GM21737 (cell line): Measurements from ENCODE around the gene NR5A2.

Source experiments
- ATAC-seq: cut with Tn5 transposase; IDR thresholded peaks from one replicate; pipeline ENCODE4 v1.9.1; 2021; ENCODE audit warnings: mild to moderate bottlenecking, moderate library complexity; ENCODE audit not compliant: unreplicated experiment

Gene NR5A2

DNA sequence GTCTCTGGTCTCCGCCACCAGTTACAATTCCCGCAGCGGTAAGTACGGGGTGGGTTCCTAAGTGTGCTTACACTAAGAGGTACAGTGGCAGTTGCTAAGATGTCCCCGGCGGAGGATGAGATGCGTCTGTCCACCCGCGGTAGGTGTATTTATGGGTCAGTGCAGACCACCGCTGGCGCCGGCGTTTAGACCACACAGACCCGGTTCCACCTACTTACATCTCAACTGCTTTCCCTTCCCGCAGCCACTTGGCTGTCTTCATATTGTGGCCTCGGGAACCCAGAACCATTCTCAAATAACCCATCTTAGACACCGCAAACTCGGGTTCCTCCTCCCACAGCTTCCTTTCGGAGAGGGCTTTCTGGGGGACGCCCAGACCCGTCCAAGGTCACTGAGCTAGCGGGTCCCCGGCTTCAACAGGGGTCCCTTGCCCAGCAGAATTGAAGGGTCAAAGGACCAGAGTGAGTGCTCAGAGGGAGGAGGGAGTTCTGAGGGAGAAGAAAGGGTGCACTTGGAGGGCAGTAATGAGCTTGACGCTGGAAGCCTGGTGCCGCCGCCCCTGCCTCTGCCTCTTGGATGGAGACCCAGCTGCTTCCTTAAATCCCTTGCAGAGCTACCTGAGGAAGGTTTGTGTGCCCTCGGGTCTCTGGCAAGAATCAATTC is 8.6 kb downstream of the NR5A2 start:
- no peak for ATAC-seq

DNA sequence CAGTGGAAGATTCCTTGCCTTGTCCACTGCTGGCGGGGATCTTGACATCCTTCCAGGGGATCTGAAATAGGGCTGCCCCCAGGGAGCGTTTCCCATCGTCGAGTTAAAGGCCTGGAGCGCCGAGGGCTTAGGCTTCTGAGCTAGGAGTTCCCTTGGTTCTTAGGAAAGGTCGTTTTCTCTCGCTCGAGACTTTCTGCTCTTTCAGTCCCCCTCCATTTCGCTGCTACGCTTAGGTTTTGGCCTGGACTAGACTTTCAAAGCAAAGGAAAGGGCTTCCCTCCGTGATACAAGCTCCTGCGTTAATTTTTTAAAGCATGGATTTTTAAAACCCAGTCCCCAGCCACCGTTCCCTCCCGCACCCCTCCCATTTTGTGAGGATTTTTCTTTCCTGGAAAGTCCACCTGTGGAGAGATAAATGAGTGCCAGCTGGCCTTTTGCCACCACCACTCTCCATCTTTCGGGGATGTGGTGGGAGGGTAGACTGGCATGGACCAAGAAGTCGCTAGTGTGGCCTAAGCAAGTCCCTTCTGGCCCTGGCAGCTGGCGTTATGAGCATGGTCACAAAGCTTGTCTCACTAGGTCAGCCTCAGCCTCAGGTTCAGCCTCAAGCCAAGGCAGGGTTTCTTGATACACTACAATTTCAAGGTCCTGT is 9.2 kb downstream of the NR5A2 start:
- no peak for ATAC-seq

DNA sequence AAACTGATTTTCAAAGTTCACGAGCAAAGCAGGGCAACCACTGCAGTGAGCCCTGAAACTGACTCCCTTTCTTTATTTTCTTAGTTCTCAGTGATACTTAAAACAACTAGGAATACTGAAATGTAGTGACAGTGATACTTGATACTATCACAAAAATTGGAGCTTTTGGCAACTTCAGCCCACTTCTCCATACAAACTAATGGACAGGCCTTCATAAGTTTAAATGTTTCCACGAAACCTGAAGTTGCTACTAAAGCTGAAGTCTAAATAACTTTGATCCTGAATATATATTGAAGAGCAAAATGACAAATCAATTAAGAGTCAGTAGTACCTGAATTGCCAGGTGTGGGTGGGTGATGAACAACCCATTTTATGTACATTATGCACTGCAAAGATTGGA is 10.0 kb downstream of the NR5A2 start:
- ATAC-seq: no peak

DNA sequence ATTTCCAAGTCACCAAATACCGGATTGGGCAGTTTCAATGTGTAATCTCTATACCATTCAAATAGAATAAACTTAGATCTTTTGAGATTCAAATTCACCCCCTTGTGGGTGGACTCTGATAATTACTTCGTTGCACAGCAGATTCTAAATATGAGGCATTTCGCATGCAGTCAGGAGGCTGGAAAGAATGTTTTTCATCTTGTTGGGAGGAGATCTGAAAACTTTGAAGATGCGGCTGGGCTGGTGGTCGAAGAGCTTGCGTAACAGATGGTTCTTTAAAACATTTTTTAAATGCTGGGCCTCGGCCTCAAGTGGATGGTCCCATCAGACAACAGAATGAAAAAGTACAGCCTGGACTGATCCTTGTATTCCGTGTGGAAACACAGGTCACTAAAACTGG is 10.4 kb downstream of the NR5A2 start:
- no peak for ATAC-seq

DNA sequence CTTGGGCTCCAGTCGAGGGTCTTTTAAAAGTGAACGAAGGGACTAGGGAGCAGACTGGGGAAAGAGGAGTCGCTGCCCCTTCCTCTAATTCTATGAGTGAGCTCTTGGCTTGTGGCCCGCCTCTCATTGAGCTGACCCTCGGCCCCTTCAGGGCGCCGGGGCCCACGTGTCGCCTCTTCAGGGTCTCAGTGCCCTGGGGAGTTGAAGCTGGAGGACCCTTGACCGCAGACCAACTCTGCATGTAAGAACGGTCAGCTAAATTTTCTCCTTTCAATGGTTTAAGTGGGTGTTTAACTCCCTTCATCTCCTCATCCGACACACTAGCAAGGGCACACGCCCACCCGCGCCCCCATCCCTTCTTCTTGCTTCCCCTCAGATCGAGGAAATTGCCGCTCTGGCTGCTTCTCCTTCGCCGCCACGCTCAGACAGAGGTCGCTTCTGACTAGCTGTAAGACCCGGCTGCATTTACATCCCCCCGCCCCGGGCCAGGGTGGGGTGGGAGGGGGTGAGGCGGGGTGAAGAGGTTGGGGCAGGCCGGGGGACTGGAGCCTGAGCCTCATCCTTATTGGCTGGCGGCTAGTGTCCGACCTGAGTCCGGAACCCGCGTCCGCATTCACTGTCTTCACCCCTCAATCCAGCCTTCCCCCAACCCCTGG is 10.9 kb downstream of the NR5A2 start:
- ATAC-seq: no peak

DNA sequence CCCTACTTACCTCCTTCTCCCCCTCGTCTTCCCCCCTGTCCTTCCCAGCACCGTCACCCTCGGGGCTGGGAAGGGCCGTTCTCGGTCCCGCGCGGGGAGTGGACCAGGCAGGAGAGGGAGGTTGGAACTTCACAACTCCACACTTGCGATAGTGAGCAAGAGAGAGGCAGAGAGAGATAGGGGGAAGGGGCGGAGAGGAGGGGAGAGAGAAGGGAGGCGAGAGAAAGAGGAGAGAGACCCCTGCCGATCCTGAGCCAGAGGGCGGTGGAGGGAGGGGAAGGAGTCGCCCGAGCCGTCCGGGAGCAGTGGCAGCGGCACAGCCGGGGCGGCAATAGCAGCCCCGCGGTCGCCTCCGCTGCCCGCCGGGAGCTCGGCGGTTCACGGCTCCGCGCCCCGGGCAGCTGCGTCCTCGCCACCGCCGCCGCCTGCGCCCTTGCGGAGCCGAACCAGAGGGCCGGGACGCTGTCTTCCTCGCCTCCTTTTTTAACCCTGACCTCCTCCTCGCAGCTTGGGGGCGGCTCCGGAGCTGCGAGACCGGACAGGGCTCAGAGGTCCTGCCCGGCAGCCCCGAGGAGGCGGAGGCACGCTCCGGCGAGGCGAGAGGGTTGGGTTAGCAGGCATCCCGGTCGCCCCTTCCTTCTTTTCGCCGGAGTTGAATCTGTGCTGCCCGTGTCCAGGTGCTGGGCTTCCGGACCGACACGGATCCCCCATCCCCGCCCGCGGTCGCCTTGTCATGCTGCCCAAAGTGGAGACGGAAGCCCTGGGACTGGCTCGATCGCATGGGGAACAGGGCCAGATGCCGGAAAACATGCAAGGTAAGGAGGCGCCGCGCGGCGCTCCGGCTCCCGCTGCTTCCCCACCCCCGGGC is 11.7 kb downstream of the NR5A2 start:
- ATAC-seq: no peak

DNA sequence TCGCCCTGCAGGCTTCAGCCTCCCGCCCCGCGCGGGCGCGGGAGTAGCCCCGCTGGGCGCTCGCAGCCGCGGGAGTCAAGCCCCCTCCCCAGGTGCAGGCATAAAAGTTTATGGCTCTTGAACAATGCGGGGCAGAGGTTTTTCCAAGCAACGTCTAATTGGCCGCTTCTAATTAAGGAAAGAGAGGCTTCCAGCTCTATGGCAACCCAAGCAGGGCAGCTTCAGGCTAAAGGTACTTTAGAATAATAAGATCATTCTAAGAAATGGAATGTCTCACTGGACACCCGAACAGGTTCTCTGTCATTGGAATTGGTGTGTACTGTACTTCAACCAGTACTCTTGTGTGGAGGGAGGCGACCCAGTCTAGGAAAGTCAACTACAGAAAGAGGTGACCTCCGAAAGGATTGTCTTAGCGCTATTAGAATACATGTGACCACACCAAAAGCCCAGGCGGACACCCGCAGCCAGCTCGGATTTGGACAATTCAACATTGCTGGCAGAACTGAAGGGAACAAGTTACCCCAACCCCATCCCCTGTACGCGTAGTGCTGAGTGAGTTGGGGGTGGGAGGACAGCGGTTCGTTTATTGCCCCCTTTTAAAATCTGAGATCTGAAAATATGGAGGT is 12.5 kb downstream of the NR5A2 start:
- no peak for ATAC-seq

DNA sequence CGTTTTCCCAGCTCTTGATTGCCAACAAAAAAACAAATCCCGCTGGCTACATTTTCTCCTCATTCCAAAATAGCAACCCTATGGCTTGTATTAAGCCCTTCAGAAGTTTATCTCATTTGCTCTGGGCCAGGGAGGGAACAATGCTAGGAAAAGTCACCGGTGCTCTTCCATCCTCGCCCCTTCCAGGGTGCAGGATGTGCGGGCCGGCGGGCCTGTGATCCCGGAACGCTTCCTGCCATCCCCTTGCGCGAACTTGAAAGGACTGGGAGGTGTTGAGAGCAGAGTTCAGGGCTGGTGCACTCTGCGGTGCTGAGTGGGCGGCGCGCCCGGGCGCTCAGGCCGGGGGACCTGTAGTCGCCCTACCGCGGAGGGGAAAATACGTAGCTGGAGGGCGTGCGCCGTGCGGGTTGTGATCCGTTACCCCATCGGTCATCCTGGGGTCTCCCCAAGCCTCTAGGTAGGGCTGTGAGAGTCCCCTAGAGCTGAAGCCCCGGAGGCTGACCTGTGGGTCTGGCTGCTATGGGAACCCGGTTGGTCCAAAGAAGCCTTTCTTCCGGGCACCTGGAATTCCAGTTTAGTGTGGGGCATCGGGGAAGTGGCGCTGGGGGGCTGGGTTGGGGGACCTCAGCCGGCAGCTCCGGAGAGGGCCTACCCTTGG is 13.1 kb downstream of the NR5A2 start:
- ATAC-seq: no peak

DNA sequence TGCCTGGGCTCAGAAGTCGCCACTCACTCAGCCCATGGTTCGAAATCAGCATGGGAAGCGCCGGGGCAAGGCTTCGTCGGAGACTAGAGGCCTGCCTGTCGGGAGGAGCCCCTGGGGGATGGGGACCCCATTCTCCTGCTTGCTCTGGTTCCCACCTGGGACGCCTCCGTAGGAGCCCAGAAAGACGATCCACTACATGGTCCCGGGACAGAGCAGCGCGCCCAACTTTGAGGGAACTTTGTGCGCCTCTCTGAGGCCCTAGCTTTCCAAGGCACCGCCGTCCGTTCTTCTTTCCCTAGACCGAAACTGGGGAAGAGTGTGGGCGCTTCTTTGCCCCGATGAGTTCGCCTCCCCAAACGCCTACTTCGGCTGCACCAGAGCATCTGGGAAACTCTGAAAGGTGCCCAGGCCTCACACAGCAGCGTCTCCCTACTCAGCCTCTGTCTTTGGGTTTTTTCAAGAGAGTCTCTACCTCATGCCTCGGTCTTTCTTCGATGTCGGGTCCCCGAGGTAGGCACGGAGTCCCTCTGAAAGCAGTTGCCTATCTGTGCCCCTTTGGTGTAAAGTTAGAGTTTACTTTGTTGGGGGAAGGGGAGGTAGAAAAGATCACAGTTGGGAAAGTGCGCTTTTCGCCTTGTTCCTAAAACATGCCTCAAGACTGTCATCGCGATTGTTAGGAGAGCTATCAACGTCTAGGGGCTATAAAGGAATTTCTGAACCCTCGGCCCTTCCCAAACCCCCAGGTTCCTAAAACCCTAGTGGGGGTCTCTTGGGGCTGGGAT is 14.0 kb downstream of the NR5A2 start:
- ATAC-seq: no peak

DNA sequence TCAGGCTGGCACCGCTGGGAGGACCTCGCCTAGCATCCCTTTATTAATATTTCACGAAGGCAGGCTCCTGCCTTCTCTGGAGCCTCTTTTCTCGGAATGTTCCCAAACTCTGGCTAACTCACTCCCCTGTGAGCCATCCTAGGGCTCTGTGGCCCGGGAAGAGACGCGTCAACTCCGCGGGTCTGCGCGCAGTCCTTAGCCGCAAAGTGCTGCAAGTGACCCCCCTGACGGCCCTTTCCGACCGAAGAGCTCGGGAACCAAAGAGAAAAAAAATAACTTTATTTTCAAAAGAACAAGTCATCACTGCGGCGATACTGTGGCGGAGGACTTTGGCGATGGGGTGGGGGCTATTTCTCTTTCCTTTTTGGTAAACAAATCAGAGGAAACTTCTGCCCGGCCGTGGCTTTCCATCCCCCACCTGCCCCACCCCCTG is 14.6 kb downstream of the NR5A2 start:
- no peak for ATAC-seq

DNA sequence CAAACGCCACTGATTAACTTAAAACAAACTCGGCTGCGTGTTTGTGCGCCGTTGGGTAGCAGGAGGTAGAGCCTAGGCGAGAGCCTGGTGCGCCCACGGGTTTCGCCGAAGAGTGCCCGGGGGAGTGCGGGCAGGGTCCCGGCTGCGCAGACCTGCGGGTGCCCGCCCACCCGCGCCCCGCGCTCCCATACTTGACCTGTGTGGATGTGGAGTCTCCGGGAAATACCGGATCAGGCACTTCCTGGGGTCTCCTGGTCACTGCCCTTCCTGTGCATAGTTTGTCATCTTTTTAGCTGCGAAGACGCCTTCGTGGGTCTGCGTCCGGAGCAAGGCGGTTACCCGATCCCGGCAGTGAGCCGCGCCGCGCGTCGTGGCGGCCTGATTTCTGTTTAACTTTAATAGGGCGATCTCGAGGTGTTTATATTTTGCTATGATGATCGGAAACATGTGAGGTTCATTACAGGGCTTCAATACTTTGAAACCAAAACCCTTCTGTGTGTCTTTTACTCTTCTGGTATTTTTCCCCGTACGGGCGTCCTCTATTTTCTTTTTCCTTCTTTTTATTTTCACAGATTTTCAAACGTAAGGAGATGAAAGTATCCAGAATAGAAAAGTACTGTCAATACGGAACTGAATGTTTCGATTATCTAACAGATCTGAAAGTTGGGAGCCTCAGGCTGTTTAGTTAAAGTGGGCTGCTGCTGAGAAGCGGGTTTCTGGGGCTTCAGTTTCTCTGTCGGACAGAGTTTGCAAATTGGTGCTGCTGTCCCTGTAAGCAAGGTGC is 15.2 kb downstream of the NR5A2 start:
- no peak for ATAC-seq

DNA sequence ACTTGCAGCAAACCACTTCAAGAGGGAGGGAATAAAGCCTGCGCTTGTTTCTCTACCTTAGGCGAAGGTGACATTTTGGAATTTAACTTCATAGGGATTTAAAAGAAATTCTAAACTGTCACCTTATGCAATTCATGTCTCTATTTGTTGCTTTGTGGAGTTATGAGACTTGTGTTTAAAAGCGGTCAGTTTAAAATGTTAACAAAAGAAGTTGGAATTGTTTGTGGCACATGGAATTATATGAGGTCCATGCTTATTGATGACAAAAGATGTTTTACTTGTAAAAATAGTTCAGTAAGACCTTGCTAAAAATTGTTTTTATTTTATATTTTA is 15.8 kb downstream of the NR5A2 start:
- ATAC-seq: no peak

DNA sequence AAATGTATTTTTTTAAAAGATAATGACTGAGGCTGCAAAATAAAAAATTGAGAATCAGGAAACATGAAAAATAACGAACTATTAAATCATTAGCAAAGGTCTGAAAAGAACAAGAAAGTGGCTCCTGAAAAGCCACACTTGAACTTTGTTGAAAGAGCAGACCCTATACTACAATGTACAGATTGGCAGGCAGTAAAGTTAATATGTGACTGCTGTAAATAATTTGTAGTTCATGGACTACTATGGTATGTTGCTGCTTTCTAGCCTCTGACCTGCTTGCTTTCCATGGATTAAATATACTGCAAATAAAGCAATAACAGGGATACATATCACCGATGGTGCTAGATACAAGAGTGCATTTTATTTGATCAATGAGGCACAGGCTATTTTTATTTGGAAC is 18.6 kb downstream of the NR5A2 start:
- no peak for ATAC-seq

DNA sequence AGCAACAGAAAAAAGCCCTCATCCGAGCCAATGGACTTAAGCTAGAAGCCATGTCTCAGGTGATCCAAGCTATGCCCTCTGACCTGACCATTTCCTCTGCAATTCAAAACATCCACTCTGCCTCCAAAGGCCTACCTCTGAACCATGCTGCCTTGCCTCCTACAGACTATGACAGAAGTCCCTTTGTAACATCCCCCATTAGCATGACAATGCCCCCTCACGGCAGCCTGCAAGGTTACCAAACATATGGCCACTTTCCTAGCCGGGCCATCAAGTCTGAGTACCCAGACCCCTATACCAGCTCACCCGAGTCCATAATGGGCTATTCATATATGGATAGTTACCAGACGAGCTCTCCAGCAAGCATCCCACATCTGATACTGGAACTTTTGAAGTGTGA is 20.7 kb downstream of the NR5A2 start:
- ATAC-seq: no peak

DNA sequence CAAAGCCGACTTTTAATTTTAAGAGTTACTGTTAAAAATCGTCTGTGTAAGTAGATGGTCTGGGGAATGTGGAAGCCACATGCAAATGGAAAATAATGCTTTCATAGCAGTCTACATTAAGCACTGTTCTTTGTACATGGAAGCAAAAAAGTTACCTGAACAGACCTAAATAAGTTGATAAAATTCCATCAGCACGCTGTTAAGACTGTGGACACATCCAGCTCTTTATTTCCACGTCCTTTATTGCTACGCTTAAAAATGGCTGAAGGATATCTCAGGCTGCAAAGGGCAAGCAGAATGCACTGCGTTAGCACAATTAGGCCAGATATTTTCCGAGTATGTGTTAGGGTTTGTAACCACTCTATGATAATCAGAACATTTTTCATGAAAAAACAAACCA is 22.3 kb downstream of the NR5A2 start:
- no peak for ATAC-seq

DNA sequence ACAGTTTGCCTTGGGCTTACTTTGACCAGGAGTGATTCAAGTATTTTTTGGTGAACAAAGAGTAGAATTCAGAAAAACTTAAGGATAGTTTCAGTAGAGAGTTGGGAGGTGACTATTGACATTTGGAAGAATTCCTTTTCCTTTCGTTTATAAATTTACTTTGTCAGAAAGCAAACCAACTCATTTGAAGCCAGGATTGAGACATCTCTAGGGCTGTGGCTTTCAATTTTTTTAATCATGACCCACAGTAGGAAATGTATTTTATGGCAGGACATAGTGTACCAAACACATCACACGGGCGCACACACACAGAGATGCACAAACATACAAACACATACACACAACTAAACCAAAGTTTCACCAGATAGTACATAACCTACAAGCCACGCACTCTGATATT is 24.1 kb downstream of the NR5A2 start:
- no peak for ATAC-seq

DNA sequence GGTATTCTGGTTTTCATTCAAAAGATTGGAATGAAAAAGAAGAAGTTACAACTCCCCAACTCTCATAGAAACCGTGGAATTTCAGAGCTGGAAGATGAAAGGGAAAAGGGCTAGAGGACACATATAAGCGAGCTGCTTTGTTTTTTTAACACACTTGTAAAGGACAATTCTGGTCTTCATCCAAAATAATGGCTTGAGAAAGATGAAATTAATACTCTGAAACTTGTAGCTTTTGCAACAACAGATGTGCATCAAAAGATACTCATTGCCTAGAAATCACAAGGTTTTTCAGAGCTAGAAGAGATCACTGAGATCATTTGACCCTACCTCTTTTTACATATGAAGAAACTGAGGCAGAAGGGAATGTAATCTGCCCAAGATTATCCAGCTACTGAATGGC is 25.6 kb downstream of the NR5A2 start:
- no peak for ATAC-seq

DNA sequence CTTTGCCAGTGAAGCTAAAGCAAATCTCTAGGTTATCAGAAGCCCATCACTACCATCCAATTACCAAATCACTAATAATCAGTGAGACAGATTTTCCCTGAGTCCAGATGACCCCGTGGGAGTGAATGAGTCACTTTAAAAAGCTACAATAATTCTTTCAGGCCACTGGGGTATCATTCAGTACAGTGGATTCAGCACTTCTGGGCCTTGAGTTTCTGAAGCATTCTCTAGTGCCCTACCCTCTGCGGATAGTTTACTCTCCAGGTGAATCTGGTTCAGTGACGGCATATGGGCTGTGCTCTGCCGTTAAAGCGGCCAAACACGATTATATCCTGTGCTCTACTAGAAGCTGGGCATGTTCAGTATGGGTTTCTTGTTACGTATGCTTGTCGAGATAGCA is 26.1 kb downstream of the NR5A2 start:
- no peak for ATAC-seq

DNA sequence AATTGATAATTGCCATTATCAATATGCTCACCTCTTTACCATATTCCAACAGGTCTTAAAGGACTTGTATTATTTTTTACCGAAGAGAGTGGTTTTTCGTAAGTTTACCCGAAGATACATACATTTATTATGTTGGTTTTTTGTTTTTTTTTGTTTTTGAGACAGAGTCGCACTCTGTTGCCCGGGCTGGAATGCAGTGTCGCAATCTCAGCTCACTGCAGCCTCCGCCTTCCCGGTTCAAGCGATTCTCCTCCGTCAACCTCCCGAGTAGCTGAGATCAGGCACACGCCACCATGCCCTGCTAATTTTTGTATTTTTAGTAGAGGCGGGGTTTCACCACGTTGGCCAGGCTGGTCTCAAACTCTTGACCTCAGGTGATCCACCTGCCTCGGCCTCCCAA is 30.8 kb downstream of the NR5A2 start:
- no peak for ATAC-seq
